Bronchial epithelial cell (primary cell): ENCODE data around the gene VEGFA. TPM values are rescaled to one million over a fixed set of nuclear protein-coding genes. Genes with fewer than 3 reads are reported as not detected.

ENCODE experiments used
- DNase-seq: peaks from one replicate; pipeline ENCODE4 v3.0.0-alpha.2; 2010; ENCODE audit warnings: low read depth
- FAIRE-seq: peaks from 2 replicates; lab custom pipeline; 2011; peaks lifted over from hg19 to GRCh38; lab: Jason Lieb, UNC
- H3K27me3 ChIP-seq: 2 replicates; pipeline ENCODE4 v1.5.1; 2011; ENCODE audit warnings: low read length; ENCODE audit not compliant: control insufficient read depth, insufficient read depth
- H3K36me3 ChIP-seq: 2 replicates; pipeline ENCODE4 v1.5.1; 2011; ENCODE audit warnings: low read length; ENCODE audit not compliant: control insufficient read depth, insufficient read depth
- H3K4me3 ChIP-seq: 2 replicates; pipeline ENCODE4 v1.5.1; 2011; ENCODE audit warnings: mild to moderate bottlenecking, low read depth, low read length, control low read depth
- total RNA-seq: library from RNA; depleted of rRNA; stranded (reverse); fragments of >200 nt; gene quantifications from 2 replicates; pipeline ENCODE4 v1.2.1, GENCODE V29; 2014
- TF ChIP-seq, protein P1 (sequence below): IDR thresholded peaks from 2 replicates; pipeline ENCODE4 v1.5.1; 2011; ENCODE audit warnings: mild to moderate bottlenecking, moderate library complexity, low read length, control low read depth, inconsistent platforms; ENCODE audit not compliant: insufficient read depth, severe bottlenecking

VEGFA gene
- total RNA-seq, 1 donor from 2014 or later, result 391 TPM

DNA sequence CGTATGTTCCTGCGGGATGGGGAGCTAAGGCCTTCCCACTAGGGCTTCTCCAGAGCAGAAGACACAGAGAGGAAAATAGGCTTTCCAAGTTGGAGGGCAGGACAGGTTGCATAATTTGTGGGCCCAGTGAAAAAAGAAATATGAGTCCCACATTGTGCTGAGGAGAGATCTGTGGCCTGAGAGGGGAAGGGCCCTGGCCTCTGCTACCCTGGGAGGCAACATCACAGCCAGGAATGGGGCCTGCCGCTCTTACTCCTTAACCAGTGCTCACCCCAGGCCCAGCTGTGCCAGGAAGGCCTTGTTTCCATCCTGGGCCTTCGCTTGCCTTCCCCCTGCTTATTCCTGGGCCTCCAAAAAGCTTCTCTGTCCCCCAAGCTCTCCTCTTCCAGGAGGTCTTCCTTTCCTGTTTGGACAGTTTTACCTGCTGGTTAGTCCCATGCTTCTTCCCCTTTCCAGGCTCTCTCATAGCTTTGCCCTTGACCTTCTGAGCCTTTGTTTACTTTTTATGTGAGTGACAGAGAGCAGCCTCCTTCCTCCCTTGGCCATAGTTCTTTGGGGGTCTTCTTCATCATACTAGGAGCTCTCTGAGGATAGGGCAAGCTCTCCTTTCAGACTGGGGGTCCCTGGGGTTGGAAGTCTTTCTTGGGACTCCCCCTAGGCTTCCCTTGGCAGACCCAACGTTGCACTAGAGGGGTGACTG is 26.2 kb upstream of the VEGFA start:
- TF ChIP-seq, protein P1, sequence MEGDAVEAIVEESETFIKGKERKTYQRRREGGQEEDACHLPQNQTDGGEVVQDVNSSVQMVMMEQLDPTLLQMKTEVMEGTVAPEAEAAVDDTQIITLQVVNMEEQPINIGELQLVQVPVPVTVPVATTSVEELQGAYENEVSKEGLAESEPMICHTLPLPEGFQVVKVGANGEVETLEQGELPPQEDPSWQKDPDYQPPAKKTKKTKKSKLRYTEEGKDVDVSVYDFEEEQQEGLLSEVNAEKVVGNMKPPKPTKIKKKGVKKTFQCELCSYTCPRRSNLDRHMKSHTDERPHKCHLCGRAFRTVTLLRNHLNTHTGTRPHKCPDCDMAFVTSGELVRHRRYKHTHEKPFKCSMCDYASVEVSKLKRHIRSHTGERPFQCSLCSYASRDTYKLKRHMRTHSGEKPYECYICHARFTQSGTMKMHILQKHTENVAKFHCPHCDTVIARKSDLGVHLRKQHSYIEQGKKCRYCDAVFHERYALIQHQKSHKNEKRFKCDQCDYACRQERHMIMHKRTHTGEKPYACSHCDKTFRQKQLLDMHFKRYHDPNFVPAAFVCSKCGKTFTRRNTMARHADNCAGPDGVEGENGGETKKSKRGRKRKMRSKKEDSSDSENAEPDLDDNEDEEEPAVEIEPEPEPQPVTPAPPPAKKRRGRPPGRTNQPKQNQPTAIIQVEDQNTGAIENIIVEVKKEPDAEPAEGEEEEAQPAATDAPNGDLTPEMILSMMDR, result no peak
- DNase-seq (no peak), FAIRE-seq (no peak)
- Histone ChIP-seq H3K36me3 (no peaks in the 10 kb centered on the region), H3K27me3 (no peaks in the 10 kb centered on the region), H3K4me3 (no peak overlapping the region)

DNA sequence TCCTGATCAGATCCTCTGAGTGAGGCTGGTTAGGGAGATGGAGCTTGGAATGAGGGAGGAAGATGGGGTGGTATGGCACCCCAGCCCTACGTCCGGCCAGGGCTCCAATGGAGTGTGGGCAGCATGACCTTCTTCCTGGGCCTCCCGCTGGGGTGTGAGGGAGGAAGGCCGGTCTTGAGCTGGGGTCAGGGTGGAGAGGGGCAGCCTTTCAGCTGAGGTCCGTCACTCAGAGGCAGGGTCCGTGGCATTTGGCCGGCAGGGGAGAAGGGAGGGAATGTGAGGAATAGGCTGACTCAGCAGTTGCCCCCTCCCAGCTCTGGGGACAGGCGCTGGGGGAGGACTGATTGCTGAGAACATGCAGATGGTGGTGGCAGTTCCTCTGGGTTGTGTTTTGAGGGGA is 25.5 kb upstream of the VEGFA start:
- H3K4me3 ChIP-seq, result no peak overlapping the region
- FAIRE-seq, result no peak
- DNase-seq, result no peak
- no peaks in the 10 kb centered on the region for H3K36me3 ChIP-seq
- TF ChIP-seq, protein P1, result no peak
- H3K27me3 ChIP-seq, result no peaks in the 10 kb centered on the region

DNA sequence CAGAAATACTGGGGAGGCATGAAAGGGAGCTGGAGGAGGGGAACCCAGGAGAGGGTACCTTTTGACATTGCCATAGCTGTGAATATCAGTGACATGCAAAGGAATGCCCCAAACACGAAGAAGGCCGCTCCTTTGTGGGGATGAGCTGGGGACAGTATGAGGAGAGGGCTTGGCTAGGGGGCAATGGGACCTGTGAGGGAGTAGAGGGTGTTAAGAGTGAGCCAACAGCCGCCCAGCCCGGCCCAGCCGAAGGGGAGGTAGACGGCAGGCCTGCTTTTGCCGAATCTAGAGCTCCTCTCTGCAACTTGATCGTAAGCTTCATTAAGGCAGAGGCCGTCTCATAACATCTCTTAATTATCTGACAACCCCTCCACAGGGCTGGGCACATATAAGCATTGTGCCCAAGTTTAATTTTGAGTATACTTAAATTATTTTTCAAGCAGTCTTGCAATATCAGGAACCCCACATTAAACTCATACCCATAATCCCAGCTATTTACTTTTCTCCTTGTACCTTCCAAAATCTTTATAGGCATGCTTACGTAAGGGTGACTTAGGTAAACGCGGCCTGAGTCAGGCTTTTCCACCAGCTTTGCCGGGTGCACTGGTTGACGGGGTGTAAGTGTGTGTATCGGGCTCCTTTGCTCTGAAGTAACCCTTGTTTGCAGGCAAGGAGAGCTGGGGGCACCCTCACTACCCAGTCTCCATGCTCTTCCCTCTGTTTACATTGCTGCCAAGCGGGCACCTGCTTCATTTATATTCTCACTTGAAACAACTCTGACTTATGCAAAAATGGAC is 24.9 kb upstream of the VEGFA start:
- no peaks in the 10 kb centered on the region for H3K36me3 ChIP-seq
- no peak for FAIRE-seq
- TF ChIP-seq, protein P1, result no peak
- no peaks in the 10 kb centered on the region for H3K27me3 ChIP-seq
- DNase-seq, result peak; percentile 72
- no peak overlapping the region for H3K4me3 ChIP-seq

DNA sequence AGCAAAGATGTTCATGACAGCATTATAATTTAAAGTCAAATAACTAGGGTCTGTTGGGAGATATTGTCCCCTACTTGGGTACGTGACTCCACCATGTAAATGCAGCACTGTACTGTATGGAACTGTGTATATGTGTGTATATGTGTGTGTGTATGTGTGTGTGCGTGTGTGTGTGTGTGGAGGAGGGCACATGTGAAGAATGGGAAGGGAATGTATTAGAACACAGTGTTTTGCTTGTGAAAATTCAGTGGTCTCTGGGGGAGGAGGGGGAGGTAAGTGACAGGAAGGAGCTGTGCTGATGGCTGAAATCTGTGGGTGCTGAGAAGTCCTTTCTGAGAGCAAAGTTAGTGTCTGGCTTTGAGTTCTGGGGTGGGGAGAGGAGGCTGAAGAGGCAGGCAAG is 23.9 kb upstream of the VEGFA start:
- TF ChIP-seq, protein P1, result no peak
- no peaks in the 10 kb centered on the region for H3K36me3 ChIP-seq
- DNase-seq (no peak), FAIRE-seq (no peak)
- H3K27me3 ChIP-seq, result no peaks in the 10 kb centered on the region
- no peak overlapping the region for H3K4me3 ChIP-seq

DNA sequence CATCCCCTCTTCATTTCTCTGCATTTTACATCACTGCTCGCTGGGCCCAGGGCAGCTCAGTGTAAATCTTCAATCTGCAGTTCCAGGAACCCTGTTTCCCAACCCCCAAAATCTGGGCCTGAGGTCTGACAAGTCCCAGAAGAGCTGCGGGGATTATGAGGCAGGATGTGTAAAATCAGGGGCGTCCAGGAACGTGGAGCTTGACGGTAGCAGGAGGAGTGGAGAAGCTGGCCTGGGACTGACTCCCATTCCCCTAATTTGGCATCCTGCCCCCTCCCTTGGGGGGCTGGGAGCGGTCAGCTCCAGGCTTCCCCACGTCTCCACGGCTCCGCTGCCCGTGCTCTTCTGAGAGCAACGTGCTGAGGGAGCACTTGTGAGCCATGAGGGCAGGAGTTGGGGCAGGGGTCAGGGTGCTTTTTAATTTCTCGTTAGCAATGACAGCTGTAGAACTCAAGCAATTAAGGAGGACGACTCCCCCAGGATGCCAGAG is 23.4 kb upstream of the VEGFA start:
- Histone ChIP-seq H3K27me3 (no peaks in the 10 kb centered on the region), H3K4me3 (no peak overlapping the region), H3K36me3 (no peaks in the 10 kb centered on the region)
- FAIRE-seq, result no peak
- no peak for DNase-seq
- TF ChIP-seq, protein P1, result no peak
